Tibial nerve (tissue), 4 donors: ENCODE data around the gene GDF7. TPM values are rescaled to one million over a fixed set of nuclear protein-coding genes. Genes with fewer than 3 reads are reported as not detected.

Experiments
- DNase-seq, 2 donors: peaks; one replicate each; pipeline ENCODE4 v3.0.0-alpha.2; 2019; ENCODE audit warnings: low spot score in 2 of 2
- H3K27ac ChIP-seq, 4 donors: fragments of 200-600 bp; sonication (generic) in 3 of 4; one replicate each; pipeline ENCODE4 v1.5.1; 2017 to 2019; ENCODE audit warnings: mild to moderate bottlenecking in 1 of 4
- H3K27me3 ChIP-seq, 2 donors: fragments of 200-600 bp; sonication (generic) in 1 of 2; one replicate each; pipeline versions ENCODE4 v1.5.1 to v1.6.0; 2017 to 2019
- H3K36me3 ChIP-seq, 3 donors: fragments of 200-600 bp; sonication (generic); one replicate each; pipeline ENCODE4 v1.5.1; 2018 to 2019
- H3K4me1 ChIP-seq, 4 donors: fragments of 200-600 bp; sonication (generic) in 3 of 4; one replicate each; pipeline ENCODE4 v1.5.1; 2017 to 2019
- H3K4me3 ChIP-seq, 4 donors: fragments of 200-600 bp; sonication (generic) in 3 of 4; one replicate each; pipeline ENCODE4 v1.5.1; 2017 to 2019; ENCODE audit warnings: mild to moderate bottlenecking in 1 of 4, moderate library complexity in 1 of 4
- H3K9me3 ChIP-seq, 4 donors: fragments of 200-600 bp; sonication (generic) in 3 of 4; one replicate each; pipeline ENCODE4 v1.5.1; 2017 to 2019
- EP300 ChIP-seq, 2 donors: sonication (generic); formaldehyde crosslinking; IDR thresholded peaks; one replicate each; pipeline ENCODE4 v1.6.1; 2017; ENCODE audit warnings: antibody characterized with exemption in 2 of 2, mild to moderate bottlenecking in 1 of 2
- POLR2A ChIP-seq, 2 donors: fragments of 450-650 bp; IDR thresholded peaks; one replicate each; pipeline ENCODE4 v1.6.1; 2017; ENCODE audit warnings: antibody characterized with exemption in 2 of 2, mild to moderate bottlenecking in 2 of 2, moderate library complexity in 2 of 2
- WGBS, 2 donors: methylation state at CpG; one replicate each; pipeline ENCODE4 v1.1.5; 2018; 5-methylcytosine and 5-hydroxymethylcytosine counted together
- total RNA-seq, 4 donors: library from RNA; depleted of rRNA; stranded (reverse); fragments of >200 nt; gene quantifications; one replicate each; pipeline ENCODE4 v1.1.0, GENCODE V29; 2016
- TF ChIP-seq, protein P1 (sequence below), 5 experiments: fragments of 200-600 bp in 3 of 5; fragments of 450-650 bp in 2 of 5; sonication (generic) in 3 of 5; IDR thresholded peaks; one replicate each; pipeline ENCODE4 v1.5.1; 2016 to 2019; ENCODE audit warnings: antibody characterized with exemption in 5 of 5, mild to moderate bottlenecking in 3 of 5, moderate library complexity in 2 of 5

Gene GDF7
- total RNA-seq, 4 donors from 2014 or later, result 6.3 to 20.0 (median 16.6) TPM

DNA sequence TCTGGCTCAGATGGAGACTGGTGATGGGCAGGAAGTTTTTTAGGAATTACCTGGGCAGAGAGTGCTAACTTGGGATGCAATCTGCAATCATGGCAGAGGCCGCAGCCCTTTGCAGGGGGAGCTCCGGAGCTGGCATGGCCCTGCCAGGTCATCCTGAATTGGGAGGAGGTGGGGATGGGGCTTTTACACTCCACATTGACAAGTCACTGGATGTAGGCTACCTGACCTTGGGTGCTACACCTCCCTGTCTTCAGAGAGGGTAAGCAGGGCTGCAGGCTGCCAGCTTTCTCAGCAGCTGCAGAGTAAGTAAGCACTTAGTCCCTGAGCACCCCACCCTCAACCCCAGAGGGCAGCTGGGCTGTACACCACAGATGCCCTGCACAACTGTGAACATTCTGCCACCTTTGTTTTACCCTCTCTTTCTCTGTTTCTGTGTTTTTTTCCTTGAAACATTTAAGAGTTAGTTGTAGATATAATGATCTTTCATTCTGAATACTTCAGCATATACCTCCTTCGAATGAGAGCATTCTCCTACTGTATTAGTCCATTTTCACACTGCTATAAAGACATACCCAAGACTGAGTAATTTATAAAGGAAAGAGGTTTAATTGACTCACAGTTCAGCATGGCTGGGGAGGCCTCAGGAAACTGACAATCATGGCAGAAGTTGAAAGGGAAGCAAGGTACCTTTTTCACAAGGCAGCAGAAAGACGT lies 9.3 kb upstream of the GDF7 start:
- no peaks in the 10 kb centered on the region for H3K9me3 ChIP-seq
- H3K4me1 ChIP-seq, result peaks cover 0 to 8% (median 0%) of the 10 kb centered on the region in 4 donors
- H3K4me3 ChIP-seq, result no peak overlapping the region
- WGBS, 2 donors, result 83% methylated on average over 4 of the region's 4 CpGs
- DNase-seq, result no peak
- no peak overlapping the region for H3K27ac ChIP-seq
- peaks cover 0 to 40% of the 10 kb centered on the region in 2 donors for H3K27me3 ChIP-seq
- no peaks in the 10 kb centered on the region for H3K36me3 ChIP-seq
- TF ChIP-seq POLR2A (IDR thresholded peaks at IDR 0.05) (no peak), EP300 (IDR thresholded peaks at IDR 0.05) (no peak)
- TF ChIP-seq, protein P1, sequence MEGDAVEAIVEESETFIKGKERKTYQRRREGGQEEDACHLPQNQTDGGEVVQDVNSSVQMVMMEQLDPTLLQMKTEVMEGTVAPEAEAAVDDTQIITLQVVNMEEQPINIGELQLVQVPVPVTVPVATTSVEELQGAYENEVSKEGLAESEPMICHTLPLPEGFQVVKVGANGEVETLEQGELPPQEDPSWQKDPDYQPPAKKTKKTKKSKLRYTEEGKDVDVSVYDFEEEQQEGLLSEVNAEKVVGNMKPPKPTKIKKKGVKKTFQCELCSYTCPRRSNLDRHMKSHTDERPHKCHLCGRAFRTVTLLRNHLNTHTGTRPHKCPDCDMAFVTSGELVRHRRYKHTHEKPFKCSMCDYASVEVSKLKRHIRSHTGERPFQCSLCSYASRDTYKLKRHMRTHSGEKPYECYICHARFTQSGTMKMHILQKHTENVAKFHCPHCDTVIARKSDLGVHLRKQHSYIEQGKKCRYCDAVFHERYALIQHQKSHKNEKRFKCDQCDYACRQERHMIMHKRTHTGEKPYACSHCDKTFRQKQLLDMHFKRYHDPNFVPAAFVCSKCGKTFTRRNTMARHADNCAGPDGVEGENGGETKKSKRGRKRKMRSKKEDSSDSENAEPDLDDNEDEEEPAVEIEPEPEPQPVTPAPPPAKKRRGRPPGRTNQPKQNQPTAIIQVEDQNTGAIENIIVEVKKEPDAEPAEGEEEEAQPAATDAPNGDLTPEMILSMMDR (IDR thresholded peaks at IDR 0.05), result no peak

DNA sequence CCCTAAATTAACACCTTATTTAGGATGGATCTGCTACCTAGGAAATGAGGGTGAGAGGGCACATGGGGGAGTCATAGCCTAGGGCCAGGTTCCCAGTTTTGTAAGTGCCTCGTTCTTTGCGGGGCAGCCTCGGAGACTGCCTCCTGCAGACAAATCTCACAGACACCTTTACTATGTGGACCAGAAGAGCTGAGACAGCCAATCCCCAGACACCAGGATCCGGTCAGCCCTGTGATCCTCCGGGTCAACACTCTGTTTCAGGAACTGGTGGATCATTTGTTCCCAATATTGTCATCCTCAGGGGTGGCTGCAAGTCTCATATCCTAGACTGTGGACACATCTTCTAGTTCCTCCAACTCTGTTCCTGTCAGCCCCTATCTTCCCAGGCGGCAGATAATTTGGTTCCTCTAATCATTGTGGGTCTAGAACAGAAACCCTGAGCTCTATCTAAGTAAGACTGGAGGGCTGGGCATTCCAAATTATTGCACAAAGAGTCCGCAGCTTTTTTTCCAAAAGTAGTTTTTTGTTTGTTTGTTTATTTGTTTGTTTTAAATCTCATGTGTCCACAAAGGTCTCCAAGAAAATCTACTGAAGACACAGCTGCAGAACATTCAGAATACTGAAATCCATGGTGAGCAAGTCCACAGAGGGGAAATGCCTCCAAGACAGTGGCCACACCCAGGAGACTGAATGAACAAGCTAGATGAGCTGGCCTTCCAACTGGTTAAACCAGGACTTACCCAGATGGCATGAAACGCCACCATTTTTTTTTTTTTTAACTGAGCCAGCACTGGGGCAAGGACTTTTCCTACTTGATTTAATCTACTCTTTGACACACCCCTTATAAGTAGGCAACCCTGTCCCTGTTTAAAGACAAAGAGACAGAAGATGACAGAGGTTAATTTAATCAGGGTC lies 6.2 kb upstream of the GDF7 start:
- DNase-seq, result no peak
- H3K36me3 ChIP-seq, result no peaks in the 10 kb centered on the region
- no peaks in the 10 kb centered on the region for H3K9me3 ChIP-seq
- H3K4me1 ChIP-seq, result peaks cover 0 to 19% (median 3%) of the 10 kb centered on the region in 4 donors
- H3K27ac ChIP-seq, result no peak overlapping the region
- H3K4me3 ChIP-seq, result no peak overlapping the region
- H3K27me3 ChIP-seq, result peaks cover 0 to 65% of the 10 kb centered on the region in 2 donors
- TF ChIP-seq EP300 (IDR thresholded peaks at IDR 0.05), result no peak
- TF ChIP-seq POLR2A (IDR thresholded peaks at IDR 0.05), result no peak
- TF ChIP-seq, protein P1 (IDR thresholded peaks at IDR 0.05), result no peak
- 53 to 62% methylated on average over 8 of the region's 8 CpGs for WGBS, 2 donors

DNA sequence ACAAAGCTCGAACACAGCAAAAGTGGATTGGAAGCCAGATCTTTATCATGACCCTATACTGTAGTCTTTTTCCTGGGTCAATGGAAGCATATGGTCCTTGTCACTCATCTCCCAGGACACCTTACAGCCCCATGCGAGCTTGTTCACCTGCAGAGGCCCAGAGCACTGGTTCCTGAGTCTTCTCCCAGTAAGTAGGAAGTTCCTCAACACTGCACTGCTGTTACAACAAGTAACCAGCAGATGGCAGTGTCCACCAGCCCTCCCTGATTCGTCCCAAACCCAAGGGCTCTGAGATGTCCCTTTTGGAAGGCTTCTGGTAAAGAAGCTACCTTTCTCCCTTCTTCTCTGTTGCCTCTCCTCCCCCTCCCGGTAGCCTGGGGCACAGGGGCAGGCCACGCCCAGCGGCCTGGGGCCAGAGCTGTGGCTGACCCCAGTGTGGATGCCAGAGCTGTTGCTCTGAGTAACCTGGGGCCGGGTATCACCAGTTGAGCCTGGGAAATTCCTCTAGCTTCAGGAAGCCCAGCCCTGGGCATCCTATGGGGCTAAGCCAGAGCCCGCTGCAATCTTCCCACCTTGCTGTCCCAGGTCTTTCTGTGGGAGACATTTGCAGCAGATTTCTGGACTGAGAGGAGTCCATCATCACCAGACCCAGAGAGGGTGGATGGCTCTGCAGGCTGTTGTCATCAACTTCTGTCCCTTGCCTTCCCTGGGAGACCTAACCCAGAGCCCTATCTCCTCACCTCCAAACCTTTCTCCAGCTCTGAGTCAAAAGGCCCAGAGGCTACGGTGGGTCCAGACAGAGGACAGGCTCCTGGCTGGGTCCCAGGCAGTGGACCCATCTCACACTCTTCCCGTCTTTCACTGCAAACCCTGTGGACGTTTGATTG lies 5.3 kb upstream of the GDF7 start:
- no peaks in the 10 kb centered on the region for H3K9me3 ChIP-seq
- TF ChIP-seq POLR2A (IDR thresholded peaks at IDR 0.05) (no peak), EP300 (IDR thresholded peaks at IDR 0.05) (no peak)
- TF ChIP-seq, protein P1 (IDR thresholded peaks at IDR 0.05), result peak; percentile 93 to 96 (median 95)
- H3K36me3 ChIP-seq, result no peaks in the 10 kb centered on the region
- no peak overlapping the region for H3K27ac ChIP-seq
- H3K4me1 ChIP-seq, result peaks cover 0 to 28% (median 11%) of the 10 kb centered on the region in 4 donors
- 33 to 34% methylated on average over 11 of the region's 11 CpGs for WGBS, 2 donors
- no peak overlapping the region for H3K4me3 ChIP-seq
- H3K27me3 ChIP-seq, result peaks cover 0 to 74% of the 10 kb centered on the region in 2 donors
- peak in 1 of 2 donors; percentile 75 for DNase-seq

DNA sequence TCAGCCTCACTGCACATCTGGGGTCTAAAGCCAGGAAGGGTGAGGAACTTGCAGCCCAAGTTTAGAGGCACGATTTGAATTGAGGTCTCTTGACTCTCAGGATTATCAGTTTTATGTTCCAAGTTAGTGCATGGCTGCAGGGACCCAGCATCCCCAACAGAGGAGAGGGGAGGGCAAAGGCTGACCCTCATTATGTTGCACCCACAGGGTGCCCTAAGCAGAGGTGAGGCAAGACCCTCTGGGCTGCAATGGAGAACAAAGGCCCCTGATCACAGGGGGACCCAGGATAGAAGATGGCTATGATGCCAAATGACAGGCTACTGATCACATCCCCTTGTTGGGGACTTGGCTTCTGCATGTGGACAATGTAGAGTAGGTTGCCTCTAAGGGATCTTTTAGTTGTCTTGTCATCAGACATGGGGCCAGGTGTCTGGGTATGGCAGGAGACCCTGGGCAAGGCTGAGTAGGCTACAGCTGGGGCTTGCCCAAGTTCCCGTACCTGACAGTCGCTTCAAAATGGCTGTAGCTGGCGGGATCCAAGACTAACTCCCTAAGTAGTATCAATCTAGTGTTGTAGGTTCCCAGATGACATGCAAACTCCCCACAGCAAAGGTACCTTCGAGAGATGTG lies 4.5 kb upstream of the GDF7 start:
- WGBS, 2 donors, result 80% methylated on average over 5 of the region's 5 CpGs
- Histone ChIP-seq H3K27me3 (peaks cover 0 to 79% of the 10 kb centered on the region in 2 donors), H3K4me1 (peaks cover 0 to 33% (median 14%) of the 10 kb centered on the region in 4 donors), H3K4me3 (no peak overlapping the region), H3K9me3 (no peaks in the 10 kb centered on the region), H3K27ac (no peak overlapping the region), H3K36me3 (no peaks in the 10 kb centered on the region)
- TF ChIP-seq, protein P1 (IDR thresholded peaks at IDR 0.05), result no peak
- no peak for TF ChIP-seq EP300 (IDR thresholded peaks at IDR 0.05)
- no peak for DNase-seq
